NCI-H524 (cell line): ENCODE measurements around the gene FMN1.

Experiments used
- DNase-seq, 2 experiments: peaks; one replicate each; lab custom pipeline; 2025; lab: John Stamatoyannopoulos, UW

Gene FMN1

GRCh38 chr15:32933236-32933635 is 261.3 kb downstream of the FMN1 start:
- no peak for DNase-seq

GRCh38 chr15:32928876-32929275 is 265.6 kb downstream of the FMN1 start:
- DNase-seq: no peak

GRCh38 chr15:32927124-32927523 is 267.4 kb downstream of the FMN1 start:
- no peak for DNase-seq

GRCh38 chr15:32923176-32923575 is 271.3 kb downstream of the FMN1 start:
- no peak for DNase-seq

GRCh38 chr15:32922541-32922940 is 272.0 kb downstream of the FMN1 start:
- no peak for DNase-seq

- DNase-seq: peak in 1 of 2 experiments; percentile 38
Observed at GRCh38 chr15:32919749-32920414, 274.6 kb downstream of the FMN1 start.

GRCh38 chr15:32918547-32918946 is 276.0 kb downstream of the FMN1 start:
- no peak for DNase-seq

GRCh38 chr15:32910839-32911238 is 283.7 kb downstream of the FMN1 start:
- no peak for DNase-seq

GRCh38 chr15:32909431-32909830 is 285.1 kb downstream of the FMN1 start:
- no peak for DNase-seq

GRCh38 chr15:32908872-32909271 is 285.6 kb downstream of the FMN1 start:
- no peak for DNase-seq

GRCh38 chr15:32908135-32908801 is 286.2 kb downstream of the FMN1 start:
- DNase-seq: no peak

- no peak for DNase-seq
Observed at GRCh38 chr15:32905481-32905880, 289.0 kb downstream of the FMN1 start.

- no peak for DNase-seq
Observed at GRCh38 chr15:32904448-32904847, 290.1 kb downstream of the FMN1 start.

- no peak for DNase-seq
Observed at GRCh38 chr15:32903591-32904290, 290.8 kb downstream of the FMN1 start.

- no peak for DNase-seq
Observed at GRCh38 chr15:32901995-32902394, 292.5 kb downstream of the FMN1 start.

GRCh38 chr15:32901192-32901591 is 293.3 kb downstream of the FMN1 start:
- DNase-seq: no peak

GRCh38 chr15:32899126-32899596 is 295.4 kb downstream of the FMN1 start:
- no peak for DNase-seq

GRCh38 chr15:32898414-32898813 is 296.1 kb downstream of the FMN1 start:
- DNase-seq: no peak

- no peak for DNase-seq
Observed at GRCh38 chr15:32893421-32893820, 301.1 kb downstream of the FMN1 start.

GRCh38 chr15:32889214-32889613 is 305.3 kb downstream of the FMN1 start:
- DNase-seq: no peak

- no peak for DNase-seq
Observed at GRCh38 chr15:32888221-32888761, 306.2 kb downstream of the FMN1 start.

GRCh38 chr15:32887090-32887489 is 307.4 kb downstream of the FMN1 start:
- no peak for DNase-seq

GRCh38 chr15:32886459-32886858 is 308.1 kb downstream of the FMN1 start:
- DNase-seq: no peak
